HG03045 (cell line): ENCODE data around the gene CACNA2D3.
"Not testable (repeated sequence)": the region's sequence is repeated elsewhere in the genome, so short reads cannot be mapped to it uniquely, and the experiment has no call there.

Source experiments
- ATAC-seq: cut with Tn5 transposase; IDR thresholded peaks from one replicate; pipeline ENCODE4 v1.9.1; 2021; ENCODE audit warnings: mild to moderate bottlenecking, moderate library complexity; ENCODE audit not compliant: unreplicated experiment

Gene CACNA2D3

GRCh38 chr3:55091381-55092225 lies 969.3 kb downstream of the CACNA2D3 start:
- no peak for ATAC-seq

- no peak for ATAC-seq
These were observed 972.3 kb downstream of the CACNA2D3 start for GRCh38 chr3:55094676-55095075.

- ATAC-seq, result no peak
These were observed 975.1 kb downstream of the CACNA2D3 start for GRCh38 chr3:55097441-55097840.

GRCh38 chr3:55105647-55106046 lies 983.3 kb downstream of the CACNA2D3 start:
- no peak for ATAC-seq

GRCh38 chr3:55107187-55107586 lies 984.8 kb downstream of the CACNA2D3 start:
- no peak for ATAC-seq

GRCh38 chr3:55111906-55112305 lies 989.6 kb downstream of the CACNA2D3 start:
- ATAC-seq, result not testable (repeated sequence)

GRCh38 chr3:55118451-55118850 lies 996.1 kb downstream of the CACNA2D3 start:
- ATAC-seq, result no peak

GRCh38 chr3:55119268-55119667 lies 996.9 kb downstream of the CACNA2D3 start:
- no peak for ATAC-seq

GRCh38 chr3:55122312-55122711 lies 1000.0 kb downstream of the CACNA2D3 start:
- no peak for ATAC-seq
